ENCODE measurements around the gene MANEA.
"Not testable (repeated sequence)": the region's sequence is repeated elsewhere in the genome, so short reads cannot be mapped to it uniquely, and the experiment has no call there.

The MANEA gene

DNA sequence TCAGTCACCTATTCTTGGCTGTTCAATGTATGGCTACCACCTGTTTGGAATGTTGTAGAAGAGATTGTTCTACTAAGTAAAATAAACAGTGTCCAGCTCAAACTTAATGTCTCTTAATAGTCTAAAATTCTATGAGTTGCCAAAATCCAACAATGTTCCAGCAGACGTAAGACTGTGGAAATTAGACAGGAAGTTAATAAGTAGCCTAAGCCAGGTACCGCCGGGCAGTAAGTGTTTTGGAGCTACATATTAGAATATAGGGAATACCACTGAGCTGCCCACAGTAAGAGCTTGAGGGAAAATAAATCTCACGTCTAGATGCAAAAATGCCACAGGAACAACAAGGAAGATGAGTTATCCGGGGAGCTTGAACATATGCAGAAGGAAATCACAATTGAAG is 7.8 kb upstream of the MANEA start:
- Mint-ChIP-seq H3K27ac (no peak overlapping the region), H3K36me3 (ENCODE audit: low read depth) (no peaks in the 10 kb centered on the region), H3K27me3 (no peaks in the 10 kb centered on the region)

DNA sequence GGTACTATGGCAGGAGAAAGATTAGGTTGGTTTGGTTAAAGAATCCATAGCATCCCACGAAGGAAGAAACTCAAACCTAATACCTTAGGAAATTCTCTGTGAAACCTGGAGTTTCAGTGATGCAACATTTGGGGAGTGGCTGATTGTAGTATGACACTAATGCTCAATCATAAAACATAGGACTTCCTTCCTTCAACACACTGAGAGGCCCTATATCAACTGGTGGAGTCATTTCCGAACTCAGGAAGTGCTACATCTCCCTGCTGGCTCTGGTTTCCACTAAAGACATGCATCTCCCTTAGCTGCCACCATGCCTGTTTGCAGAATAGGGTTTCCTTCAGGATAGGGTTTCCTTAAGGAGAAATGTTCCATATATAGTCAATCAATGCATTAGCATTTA is 5.2 kb upstream of the MANEA start:
- Mint-ChIP-seq H3K4me3 (no peak overlapping the region), H3K4me1 (ENCODE audit: low read depth) (peaks cover 23% of the 10 kb centered on the region), H3K27ac (no peak overlapping the region), H3K36me3 (ENCODE audit: low read depth) (peaks cover 2% of the 10 kb centered on the region), H3K9me3 (no peaks in the 10 kb centered on the region), H3K27me3 (no peaks in the 10 kb centered on the region)
- intact Hi-C loops (cut with micrococcal nuclease): no loop called here

More for the DNA sequence above, 7.8 kb upstream of the MANEA start:
- Mint-ChIP-seq H3K4me3 (no peak overlapping the region), H3K4me1 (ENCODE audit: low read depth) (peaks cover 23% of the 10 kb centered on the region), H3K9me3 (no peaks in the 10 kb centered on the region)
- intact Hi-C loops (cut with micrococcal nuclease): no loop called here

DNA sequence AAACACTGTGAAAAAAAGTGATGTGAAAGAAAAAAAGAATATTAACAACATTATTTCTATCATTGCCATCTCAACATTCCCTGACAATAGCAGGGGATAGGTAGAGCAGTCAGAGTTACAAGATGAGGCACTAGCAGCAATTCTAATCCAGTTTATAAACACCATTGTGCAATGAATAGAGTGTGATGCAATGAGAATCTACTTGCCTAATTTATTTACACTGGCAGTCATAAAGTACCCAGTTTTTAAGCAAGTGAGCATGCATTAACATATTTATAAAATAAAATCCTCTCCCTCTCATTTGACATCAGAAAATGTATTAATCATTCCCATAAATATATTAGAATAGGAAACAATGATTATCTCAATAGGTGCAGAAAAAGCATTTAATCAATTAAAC is 2.5 kb upstream of the MANEA start:
- Mint-ChIP-seq H3K27ac (no peak overlapping the region), H3K9me3 (no peaks in the 10 kb centered on the region), H3K4me3 (no peak overlapping the region), H3K36me3 (ENCODE audit: low read depth) (peaks cover 14% of the 10 kb centered on the region), H3K27me3 (no peaks in the 10 kb centered on the region), H3K4me1 (ENCODE audit: low read depth) (peaks cover 32% of the 10 kb centered on the region)
- intact Hi-C loops (cut with micrococcal nuclease): loop anchor here (5.0 kb wide), 1 partner anchor 947 kb away; the partner anchor contains the start of gene UFL1

GRCh38 chr6:95576218-95576997 is 927 bp upstream of the MANEA start:
- H3K27ac Mint-ChIP-seq: peak overlapping the region; percentile 94
- H3K36me3 Mint-ChIP-seq (ENCODE audit: low read depth): peaks cover 14% of the 10 kb centered on the region
- H3K4me3 Mint-ChIP-seq: peak overlapping the region; percentile 87
- peaks cover 33% of the 10 kb centered on the region for H3K4me1 Mint-ChIP-seq (ENCODE audit: low read depth)
- intact Hi-C loops (cut with micrococcal nuclease): loop anchor here (5.0 kb wide), 1 partner anchor 946 kb away; the partner anchor contains the start of gene UFL1
- H3K27me3 Mint-ChIP-seq: no peaks in the 10 kb centered on the region
- H3K9me3 Mint-ChIP-seq: no peaks in the 10 kb centered on the region

- H3K36me3 Mint-ChIP-seq (ENCODE audit: low read depth): peaks cover 14% of the 10 kb centered on the region
- no peaks in the 10 kb centered on the region for H3K9me3 Mint-ChIP-seq
- peak overlapping the region; percentile 94 for H3K27ac Mint-ChIP-seq
- H3K27me3 Mint-ChIP-seq: no peaks in the 10 kb centered on the region
- peaks cover 30% of the 10 kb centered on the region for H3K4me1 Mint-ChIP-seq (ENCODE audit: low read depth)
- peak overlapping the region; percentile 87 for H3K4me3 Mint-ChIP-seq
- intact Hi-C loops (cut with micrococcal nuclease): loop anchor here (5.0 kb wide), 1 partner anchor 945 kb away; the partner anchor contains the start of gene UFL1
Measured at GRCh38 chr6:95576998-95577303, 384 bp upstream of the MANEA start.

DNA sequence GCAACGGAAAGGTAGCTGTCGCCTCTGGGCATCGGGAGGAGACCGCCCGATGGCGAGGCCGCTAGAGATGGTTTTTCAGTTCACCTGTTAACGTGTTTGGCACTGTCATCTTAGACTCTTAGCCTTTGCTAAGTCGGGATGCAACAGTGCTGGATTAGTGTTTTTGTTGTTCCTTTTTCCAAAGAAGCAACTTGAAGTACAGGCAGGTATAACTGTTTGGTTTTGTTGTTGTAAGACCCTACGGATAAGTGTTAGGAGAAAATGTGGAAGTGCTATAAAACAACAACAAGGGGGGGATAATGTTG is 723 bp downstream of the MANEA start:
- H3K36me3 Mint-ChIP-seq (ENCODE audit: low read depth): peaks cover 14% of the 10 kb centered on the region
- intact Hi-C loops (cut with micrococcal nuclease): loop anchor here (5.0 kb wide), 1 partner anchor 944 kb away; the partner anchor contains the start of gene UFL1
- no peaks in the 10 kb centered on the region for H3K27me3 Mint-ChIP-seq
- H3K9me3 Mint-ChIP-seq: peaks cover under 1% of the 10 kb centered on the region
- H3K27ac Mint-ChIP-seq: peak overlapping the region; percentile 94
- H3K4me3 Mint-ChIP-seq: peak overlapping the region; percentile 87
- peaks cover 21% of the 10 kb centered on the region for H3K4me1 Mint-ChIP-seq (ENCODE audit: low read depth)

DNA sequence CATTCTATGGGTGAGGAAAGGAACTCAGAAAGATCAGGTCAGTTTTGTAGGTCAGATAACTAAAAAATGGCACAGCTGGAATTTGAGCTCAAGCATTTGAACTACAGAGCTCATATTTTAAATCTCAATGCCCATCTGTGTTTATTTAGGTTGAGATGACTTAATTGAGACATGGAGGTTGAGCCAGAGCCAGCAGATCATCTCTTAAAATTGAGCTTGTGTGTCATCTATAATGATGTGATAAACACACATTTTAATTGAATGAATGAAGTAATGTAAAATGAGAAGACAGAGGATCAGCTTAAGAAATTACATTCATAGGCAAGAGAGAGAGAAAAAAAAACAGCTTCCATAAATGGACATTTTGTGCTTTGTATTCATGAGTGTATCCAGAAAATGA is 3.7 kb downstream of the MANEA start:
- no peak overlapping the region for H3K27ac Mint-ChIP-seq
- H3K4me3 Mint-ChIP-seq: no peak overlapping the region
- intact Hi-C loops (cut with micrococcal nuclease): no loop called here
- H3K27me3 Mint-ChIP-seq: no peaks in the 10 kb centered on the region
- peaks cover 22% of the 10 kb centered on the region for H3K36me3 Mint-ChIP-seq (ENCODE audit: low read depth)
- peaks cover 19% of the 10 kb centered on the region for H3K9me3 Mint-ChIP-seq
- peaks cover 14% of the 10 kb centered on the region for H3K4me1 Mint-ChIP-seq (ENCODE audit: low read depth)

DNA sequence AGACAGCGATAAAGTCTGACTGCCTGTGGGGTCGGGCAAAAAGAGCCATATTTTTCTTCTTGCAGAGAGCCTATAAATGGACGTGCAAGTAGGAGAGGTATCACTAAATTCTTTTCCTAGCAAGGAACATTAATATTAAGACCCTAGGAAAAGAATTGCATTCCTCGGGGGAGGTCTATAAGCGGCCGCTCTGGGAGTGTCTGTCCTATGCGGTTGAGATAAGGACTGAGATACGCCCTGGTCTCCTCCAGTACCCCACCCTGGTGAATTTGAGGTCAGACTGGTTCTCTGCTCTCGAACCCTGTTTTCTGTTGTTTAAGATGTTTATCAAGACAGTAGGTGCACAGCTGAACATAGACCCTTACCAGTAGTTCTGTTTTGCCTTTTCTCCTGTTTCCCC is 6.9 kb downstream of the MANEA start:
- H3K4me3 Mint-ChIP-seq; H3K27ac Mint-ChIP-seq; H3K27me3 Mint-ChIP-seq; intact Hi-C loops (cut with micrococcal nuclease): not testable (repeated sequence)
- H3K36me3 Mint-ChIP-seq (ENCODE audit: low read depth): peaks cover 15% of the 10 kb centered on the region
- H3K9me3 Mint-ChIP-seq: peaks cover 19% of the 10 kb centered on the region
- peaks cover 11% of the 10 kb centered on the region for H3K4me1 Mint-ChIP-seq (ENCODE audit: low read depth)

GRCh38 chr6:95587989-95588388 is 10.7 kb downstream of the MANEA start:
- Mint-ChIP-seq H3K36me3 (ENCODE audit: low read depth) (peaks cover 29% of the 10 kb centered on the region), H3K9me3 (peaks cover 26% of the 10 kb centered on the region), H3K4me3 (no peak overlapping the region), H3K27me3 (no peaks in the 10 kb centered on the region), H3K4me1 (ENCODE audit: low read depth) (peaks cover 11% of the 10 kb centered on the region), H3K27ac (no peak overlapping the region)
- intact Hi-C loops (cut with micrococcal nuclease): no loop called here

DNA sequence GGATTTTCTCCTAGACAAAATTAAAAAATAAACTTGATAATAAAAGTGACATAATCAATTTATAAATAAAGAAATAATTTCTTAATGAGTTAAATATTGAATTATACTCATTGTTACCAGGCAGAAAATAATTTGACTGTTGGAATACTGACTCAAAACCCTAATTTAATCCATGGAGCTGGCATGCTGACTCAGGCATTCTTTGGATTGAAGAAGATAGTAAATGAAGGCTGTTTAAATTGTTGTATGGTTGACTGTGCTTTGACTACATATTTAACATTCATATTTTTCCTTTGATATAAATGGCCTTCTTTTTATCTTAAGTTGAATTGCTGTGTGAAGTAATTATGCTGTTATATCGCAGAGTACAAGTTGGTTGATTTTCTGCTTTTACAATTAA is 11.7 kb downstream of the MANEA start:
- Mint-ChIP-seq H3K27ac (no peak overlapping the region), H3K27me3 (no peaks in the 10 kb centered on the region), H3K36me3 (ENCODE audit: low read depth) (peaks cover 29% of the 10 kb centered on the region), H3K4me1 (ENCODE audit: low read depth) (peaks cover 11% of the 10 kb centered on the region), H3K4me3 (no peak overlapping the region), H3K9me3 (peaks cover 16% of the 10 kb centered on the region)
- intact Hi-C loops (cut with micrococcal nuclease): no loop called here

GRCh38 chr6:95589826-95590570 is 12.7 kb downstream of the MANEA start:
- Mint-ChIP-seq H3K27me3 (no peaks in the 10 kb centered on the region), H3K4me3 (no peak overlapping the region), H3K36me3 (ENCODE audit: low read depth) (peaks cover 22% of the 10 kb centered on the region), H3K9me3 (peaks cover 7% of the 10 kb centered on the region), H3K4me1 (ENCODE audit: low read depth) (peaks cover 11% of the 10 kb centered on the region), H3K27ac (no peak overlapping the region)
- intact Hi-C loops (cut with micrococcal nuclease): no loop called here

- peaks cover 6% of the 10 kb centered on the region for H3K4me1 Mint-ChIP-seq (ENCODE audit: low read depth)
- no peaks in the 10 kb centered on the region for H3K27me3 Mint-ChIP-seq
- no peak overlapping the region for H3K4me3 Mint-ChIP-seq
- H3K36me3 Mint-ChIP-seq (ENCODE audit: low read depth): peaks cover 16% of the 10 kb centered on the region
- H3K27ac Mint-ChIP-seq: no peak overlapping the region
- H3K9me3 Mint-ChIP-seq: peaks cover 7% of the 10 kb centered on the region
- intact Hi-C loops (cut with micrococcal nuclease): no loop called here
Measured at GRCh38 chr6:95593025-95593424, 15.7 kb downstream of the MANEA start.

DNA sequence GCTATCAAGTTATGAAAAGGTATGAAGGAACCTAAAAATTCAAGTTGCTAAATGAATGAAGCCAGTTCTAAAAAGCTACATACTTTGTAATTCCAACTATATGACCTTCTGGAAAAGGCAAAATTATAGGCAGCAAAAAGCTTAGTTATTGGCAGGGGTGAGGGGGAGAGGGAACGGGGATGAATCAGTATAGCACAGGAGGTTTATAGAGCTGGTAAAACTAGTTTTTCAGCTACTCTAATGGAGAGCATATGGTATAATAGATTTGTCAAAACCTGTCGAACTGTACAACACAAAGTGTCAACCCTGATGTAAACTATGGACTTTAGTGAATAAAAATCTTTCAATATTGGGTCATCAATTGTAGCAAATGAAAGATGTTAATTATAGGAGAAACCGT is 18.7 kb downstream of the MANEA start:
- H3K27me3 Mint-ChIP-seq: no peaks in the 10 kb centered on the region
- intact Hi-C loops (cut with micrococcal nuclease): no loop called here
- H3K27ac Mint-ChIP-seq: no peak overlapping the region
- peaks cover 20% of the 10 kb centered on the region for H3K36me3 Mint-ChIP-seq (ENCODE audit: low read depth)
- H3K4me1 Mint-ChIP-seq (ENCODE audit: low read depth): peaks cover 5% of the 10 kb centered on the region
- H3K4me3 Mint-ChIP-seq: no peak overlapping the region
- peaks cover 7% of the 10 kb centered on the region for H3K9me3 Mint-ChIP-seq

DNA sequence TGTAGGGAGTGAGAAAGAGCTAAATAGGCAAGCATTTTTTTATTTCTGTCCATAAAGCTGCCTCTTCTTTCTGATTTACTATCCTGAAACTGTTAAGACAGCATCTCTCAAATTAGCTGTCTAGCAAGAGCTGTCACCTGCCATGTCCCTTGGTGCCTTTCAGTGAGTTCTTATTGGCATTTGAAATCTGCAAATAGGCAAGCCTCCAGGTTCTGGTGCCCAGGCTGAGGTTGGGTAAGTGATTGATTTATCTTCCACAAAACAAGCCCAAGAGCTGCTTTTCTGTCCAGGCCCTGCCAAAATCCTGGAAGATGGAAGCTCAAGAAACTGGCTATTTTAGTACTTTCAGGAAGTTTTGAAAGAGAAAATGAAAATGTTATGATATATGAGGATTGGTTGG is 22.4 kb downstream of the MANEA start:
- Mint-ChIP-seq H3K27ac (no peak overlapping the region), H3K27me3 (no peaks in the 10 kb centered on the region), H3K4me1 (ENCODE audit: low read depth) (no peaks in the 10 kb centered on the region), H3K9me3 (no peaks in the 10 kb centered on the region), H3K4me3 (no peak overlapping the region), H3K36me3 (ENCODE audit: low read depth) (peaks cover 12% of the 10 kb centered on the region)
- intact Hi-C loops (cut with micrococcal nuclease): no loop called here
